Natural killer cell (primary cell): ENCODE measurements around the gene METTL16. TPM values are rescaled to one million over a fixed set of nuclear protein-coding genes. Genes with fewer than 3 reads are reported as not detected.

Experiments
- ATAC-seq, 3 donors: fragments of 150-1000 bp in 2 of 3; fragments of 200-7000 bp in 1 of 3; cut with Tn5 transposase; 1 replicate in 1 of 3; 2 replicates in 2 of 3; pipeline ENCODE4 v1.10.0; 2021; ENCODE audit warnings: mild to moderate bottlenecking in 2 of 3, moderate library complexity in 2 of 3
- DNase-seq, 2 donors: peaks; one replicate each; pipeline versions ENCODE4 v3.0.0 to v3.0.0-alpha.2; 2013 to 2021; ENCODE audit warnings: mixed read lengths in 1 of 2
- H3K27ac ChIP-seq: one replicate; pipeline ENCODE4 v1.5.1; 2013; ENCODE audit warnings: mild to moderate bottlenecking, low read length
- H3K27me3 ChIP-seq: one replicate; pipeline ENCODE4 v1.6.1; 2013; ENCODE audit warnings: low read length; ENCODE audit not compliant: control insufficient read depth, insufficient read depth
- H3K36me3 ChIP-seq: one replicate; pipeline ENCODE4 v1.6.1; 2013; ENCODE audit warnings: low read length; ENCODE audit not compliant: control insufficient read depth, insufficient read depth
- H3K4me1 ChIP-seq: one replicate; pipeline ENCODE4 v1.6.1; 2013; ENCODE audit warnings: low read length; ENCODE audit not compliant: control insufficient read depth, insufficient read depth
- H3K4me3 ChIP-seq: one replicate; pipeline ENCODE4 v1.5.1; 2013; ENCODE audit warnings: low read length
- H3K9me3 ChIP-seq: one replicate; pipeline ENCODE4 v1.6.1; 2013; ENCODE audit warnings: low read length; ENCODE audit not compliant: control insufficient read depth, insufficient read depth
- H3K27ac Mint-ChIP-seq, 2 donors: one replicate each; pipeline ENCODE4 v1.8.0; 2022; ENCODE audit warnings: mild to moderate bottlenecking in 2 of 2, mixed read lengths in 2 of 2, moderate library complexity in 1 of 2
- H3K27me3 Mint-ChIP-seq, 2 donors: one replicate each; pipeline ENCODE4 v1.8.0; 2022; ENCODE audit warnings: low read depth in 2 of 2, mixed read lengths in 2 of 2
- H3K36me3 Mint-ChIP-seq: one replicate; pipeline ENCODE4 v1.8.0; 2022; ENCODE audit warnings: mixed read lengths
- H3K4me1 Mint-ChIP-seq, 2 donors: one replicate each; pipeline ENCODE4 v1.8.0; 2022; ENCODE audit warnings: mixed read lengths in 2 of 2
- H3K4me3 Mint-ChIP-seq: one replicate; pipeline ENCODE4 v1.8.0; 2022; ENCODE audit warnings: mild to moderate bottlenecking, moderate library complexity, mixed read lengths
- H3K9me3 Mint-ChIP-seq, 2 donors: one replicate each; pipeline ENCODE4 v1.8.0; 2022; ENCODE audit warnings: mixed read lengths in 2 of 2
- WGBS: methylation state at CpG from one replicate; pipeline ENCODE4 v1.1.7; 2013; ENCODE audit warnings: missing lambda C conversion rate; ENCODE audit not compliant: insufficient coverage; 5-methylcytosine and 5-hydroxymethylcytosine counted together
- intact Hi-C: fragments of 100-400 bp; cut with micrococcal nuclease; formaldehyde crosslinking; loops from one replicate; pipeline ENCODE4 v1.14.2; 2022
- total RNA-seq, 4 donors: library from RNA; stranded (reverse); fragments of 120-200 nt in 1 of 4; gene quantifications; one replicate each; pipeline versions ENCODE4 v1.2.3 to v1.2.4, GENCODE V29; 2013 to 2022
- TF ChIP-seq, protein P1 (sequence below): fragments of 200-600 bp; IDR thresholded peaks from one replicate; pipeline ENCODE4 v1.8.0; 2022; ENCODE audit warnings: antibody characterized with exemption

The METTL16 gene, protein sequence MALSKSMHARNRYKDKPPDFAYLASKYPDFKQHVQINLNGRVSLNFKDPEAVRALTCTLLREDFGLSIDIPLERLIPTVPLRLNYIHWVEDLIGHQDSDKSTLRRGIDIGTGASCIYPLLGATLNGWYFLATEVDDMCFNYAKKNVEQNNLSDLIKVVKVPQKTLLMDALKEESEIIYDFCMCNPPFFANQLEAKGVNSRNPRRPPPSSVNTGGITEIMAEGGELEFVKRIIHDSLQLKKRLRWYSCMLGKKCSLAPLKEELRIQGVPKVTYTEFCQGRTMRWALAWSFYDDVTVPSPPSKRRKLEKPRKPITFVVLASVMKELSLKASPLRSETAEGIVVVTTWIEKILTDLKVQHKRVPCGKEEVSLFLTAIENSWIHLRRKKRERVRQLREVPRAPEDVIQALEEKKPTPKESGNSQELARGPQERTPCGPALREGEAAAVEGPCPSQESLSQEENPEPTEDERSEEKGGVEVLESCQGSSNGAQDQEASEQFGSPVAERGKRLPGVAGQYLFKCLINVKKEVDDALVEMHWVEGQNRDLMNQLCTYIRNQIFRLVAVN
- 10 to 100 TPM; 27.9 to 36.9 (median 32.0) TPM for total RNA-seq
- total RNA-seq (2013) = 34.0 TPM

DNA sequence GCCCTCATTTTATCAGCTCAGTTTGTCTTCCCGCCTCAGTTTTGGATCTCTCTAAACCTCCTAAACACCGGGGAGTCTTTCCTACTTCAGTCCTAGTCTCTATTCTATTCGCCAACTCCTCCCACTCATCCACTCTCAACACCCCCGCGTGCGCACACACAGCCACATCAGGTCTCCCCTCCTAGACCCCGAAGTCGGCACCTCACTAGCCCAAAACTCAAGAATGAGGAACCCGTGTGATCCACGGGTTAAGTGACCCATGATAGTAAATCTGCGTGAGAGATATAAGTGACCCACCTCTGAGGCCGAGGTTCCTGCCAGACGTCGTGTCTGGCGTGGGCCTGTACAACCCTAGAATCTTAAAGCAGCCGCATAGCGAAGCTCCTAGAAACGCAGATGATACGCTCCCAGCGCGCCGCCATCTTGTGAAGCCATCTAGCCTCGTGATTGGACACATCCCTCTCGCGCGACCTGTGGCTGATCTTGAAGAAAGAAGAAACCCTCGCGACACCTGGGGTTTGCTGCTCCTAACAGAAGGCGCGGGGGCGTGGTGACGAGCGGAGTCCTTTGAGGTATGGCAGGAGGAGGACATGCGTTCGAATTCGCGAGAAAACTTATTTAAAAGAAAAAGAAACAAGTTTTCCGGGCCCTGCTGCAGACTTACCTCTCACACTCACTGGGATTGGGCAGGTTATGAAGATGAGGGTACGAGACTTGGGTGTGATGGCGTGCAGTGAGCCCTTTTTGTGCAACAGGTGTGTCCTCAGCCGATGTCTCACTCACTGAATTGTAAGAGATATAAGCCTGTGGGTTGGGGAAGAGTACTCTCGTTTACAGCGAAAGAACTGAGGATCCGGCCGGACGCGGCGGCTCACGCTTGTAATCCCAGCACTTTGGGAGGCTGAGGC is at the start of gene METTL16:
Gene METTL16 (minus strand): TSS at position 427 of the 908 bp plus-strand sequence. CDS start 9,557 bp downstream, outside the sequence.
- Histone ChIP-seq H3K27ac (peak within 1 kb of the TSS; percentile 91), H3K9me3 (no peaks in the 10 kb centered on the region), H3K4me1 (peaks cover 12% of the 10 kb centered on the region), H3K36me3 (no peaks in the 10 kb centered on the region), H3K27me3 (no peaks in the 10 kb centered on the region), H3K4me3 (peak within 1 kb of the TSS; percentile 61)
- Mint-ChIP-seq H3K4me3 (no peak within 1 kb of the TSS), H3K4me1 (peaks cover 11 to 15% of the 10 kb centered on the region in 2 donors), H3K27ac (no peak within 1 kb of the TSS), H3K36me3 (no peaks in the 10 kb centered on the region), H3K27me3 (no peaks in the 10 kb centered on the region), H3K9me3 (no peaks in the 10 kb centered on the region)
- ATAC-seq = peak; percentile 98 to 100 (median 99)
- WGBS = under 1% methylated on average over 48 of the region's 49 CpGs
- TF ChIP-seq, protein P1, sequence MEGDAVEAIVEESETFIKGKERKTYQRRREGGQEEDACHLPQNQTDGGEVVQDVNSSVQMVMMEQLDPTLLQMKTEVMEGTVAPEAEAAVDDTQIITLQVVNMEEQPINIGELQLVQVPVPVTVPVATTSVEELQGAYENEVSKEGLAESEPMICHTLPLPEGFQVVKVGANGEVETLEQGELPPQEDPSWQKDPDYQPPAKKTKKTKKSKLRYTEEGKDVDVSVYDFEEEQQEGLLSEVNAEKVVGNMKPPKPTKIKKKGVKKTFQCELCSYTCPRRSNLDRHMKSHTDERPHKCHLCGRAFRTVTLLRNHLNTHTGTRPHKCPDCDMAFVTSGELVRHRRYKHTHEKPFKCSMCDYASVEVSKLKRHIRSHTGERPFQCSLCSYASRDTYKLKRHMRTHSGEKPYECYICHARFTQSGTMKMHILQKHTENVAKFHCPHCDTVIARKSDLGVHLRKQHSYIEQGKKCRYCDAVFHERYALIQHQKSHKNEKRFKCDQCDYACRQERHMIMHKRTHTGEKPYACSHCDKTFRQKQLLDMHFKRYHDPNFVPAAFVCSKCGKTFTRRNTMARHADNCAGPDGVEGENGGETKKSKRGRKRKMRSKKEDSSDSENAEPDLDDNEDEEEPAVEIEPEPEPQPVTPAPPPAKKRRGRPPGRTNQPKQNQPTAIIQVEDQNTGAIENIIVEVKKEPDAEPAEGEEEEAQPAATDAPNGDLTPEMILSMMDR = no peak
- peak; percentile 91 to 98 for DNase-seq
- intact Hi-C loops = no loop called here

DNA sequence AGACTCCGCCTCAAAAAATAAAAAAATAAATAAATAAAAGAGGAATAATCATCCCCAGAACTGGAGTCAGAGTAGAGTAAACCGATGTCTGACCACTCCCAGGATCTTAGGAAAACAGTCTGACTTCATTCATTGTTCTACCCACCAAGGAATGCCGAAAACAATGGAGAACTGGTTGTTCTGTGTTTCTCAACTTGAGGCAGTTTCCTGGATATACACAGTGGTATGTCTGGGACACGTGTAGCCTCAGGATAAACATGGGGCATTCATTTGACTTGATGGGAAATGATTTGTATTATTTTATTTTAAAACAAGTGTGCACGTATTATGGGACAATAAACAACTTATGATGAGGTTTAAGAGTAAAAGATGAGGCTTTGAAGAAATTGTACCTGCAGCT is 49.0 kb upstream of the METTL16 start:
- DNase-seq (no peak), ATAC-seq (no peak)
- Mint-ChIP-seq H3K4me1 (peaks cover 5 to 12% of the 10 kb centered on the region in 2 donors), H3K4me3 (no peak overlapping the region), H3K9me3 (no peaks in the 10 kb centered on the region), H3K27ac (no peak overlapping the region), H3K27me3 (peaks cover 6 to 8% of the 10 kb centered on the region in 2 donors), H3K36me3 (no peaks in the 10 kb centered on the region)
- Histone ChIP-seq H3K4me3 (no peak overlapping the region), H3K4me1 (no peaks in the 10 kb centered on the region), H3K27me3 (no peaks in the 10 kb centered on the region), H3K27ac (no peak overlapping the region), H3K36me3 (no peaks in the 10 kb centered on the region), H3K9me3 (no peaks in the 10 kb centered on the region)
- TF ChIP-seq, protein P1 = no peak
- intact Hi-C loops = no loop called here
- WGBS = 90% methylated on average over 4 of the region's 5 CpGs

DNA sequence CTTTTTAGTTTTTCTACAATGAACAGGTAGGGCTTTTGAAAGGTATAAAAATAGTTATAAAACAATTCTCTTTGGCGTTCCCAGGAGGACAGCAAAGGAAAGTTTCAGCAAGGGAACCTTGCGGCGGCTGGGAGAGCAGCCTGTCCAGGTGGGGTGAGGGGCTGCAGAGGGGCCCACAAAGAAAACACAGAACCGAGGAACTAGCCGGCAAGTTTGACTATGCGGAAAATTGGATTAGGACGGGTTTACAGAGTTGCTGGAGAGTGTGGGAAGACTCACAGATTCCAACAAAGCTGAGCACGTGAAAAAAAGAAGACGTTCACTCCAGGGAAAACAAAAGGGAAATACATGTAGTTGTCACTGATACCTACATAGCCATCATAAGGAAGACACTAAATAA is 40.2 kb upstream of the METTL16 start:
- H3K9me3 Mint-ChIP-seq = no peaks in the 10 kb centered on the region
- Histone ChIP-seq H3K4me1 (no peaks in the 10 kb centered on the region), H3K36me3 (no peaks in the 10 kb centered on the region), H3K27ac (no peak overlapping the region), H3K27me3 (no peaks in the 10 kb centered on the region), H3K4me3 (no peak overlapping the region), H3K9me3 (no peaks in the 10 kb centered on the region)
- ATAC-seq (no peak), DNase-seq (no peak)
- TF ChIP-seq, protein P1 = no peak
- H3K27me3 Mint-ChIP-seq = peaks cover 0 to 11% of the 10 kb centered on the region in 2 donors
- no peak overlapping the region for H3K27ac Mint-ChIP-seq
- no peaks in the 10 kb centered on the region for H3K36me3 Mint-ChIP-seq
- intact Hi-C loops = no loop called here
- H3K4me1 Mint-ChIP-seq = peaks cover 0 to under 1% of the 10 kb centered on the region in 2 donors
- 81% methylated on average over 9 of the region's 9 CpGs for WGBS
- H3K4me3 Mint-ChIP-seq = no peak overlapping the region
